IMR-90 (cell line): ENCODE results near the gene SNX21. TPM values are rescaled to one million over a fixed set of nuclear protein-coding genes. Genes with fewer than 3 reads are reported as not detected.

Source experiments
- ATAC-seq: fragments of 200-7000 bp; cut with Tn5 transposase; 2 replicates; pipeline ENCODE4 v1.9.1; 2020; ENCODE audit warnings: low read depth, mild to moderate bottlenecking, moderate library complexity
- BruUV-seq: library from RNA; stranded (reverse); fragments of 400-500 nt; replicated peaks from 2 replicates; lab custom pipeline; 2021; lab: Mats Ljungman, UMichigan
- CTCF ChIA-PET: fragments of 300-600 bp; formaldehyde crosslinking; extraction: SDS; loops from one replicate; lab custom pipeline; 2021; ENCODE audit warnings: antibody characterized with exemption; lab: Yijun Ruan, JAX
- POLR2A ChIA-PET: fragments of 300-600 bp; sonication (Branson Sonifier 250); formaldehyde crosslinking; loops from one replicate; lab custom pipeline; 2022; ENCODE audit warnings: antibody characterized with exemption; ENCODE audit not compliant: unreplicated experiment; lab: Charles Lee
- DNase-seq: peaks from one replicate; pipeline ENCODE4 v3.0.0; 2013
- H2AFZ ChIP-seq: replicated peaks from 2 replicates; pipeline ENCODE3; 2013; ENCODE audit warnings: low read length, mild to moderate bottlenecking; ENCODE audit not compliant: poor library complexity
- H2AK5ac ChIP-seq: 2 replicates; pipeline ENCODE4 v1.6.1; 2013; ENCODE audit warnings: low read depth, low read length, inconsistent platforms
- H2AK9ac ChIP-seq: replicated peaks from 2 replicates; pipeline ENCODE3; 2013; ENCODE audit warnings: mild to moderate bottlenecking, low read depth, low read length, moderate library complexity; ENCODE audit not compliant: poor library complexity
- H2BK120ac ChIP-seq: 2 replicates; pipeline ENCODE4 v1.6.1; 2013; ENCODE audit warnings: low read depth, low read length, inconsistent platforms
- H2BK15ac ChIP-seq: 3 replicates; pipeline ENCODE4 v1.6.1; 2013; ENCODE audit warnings: low read depth, low read length, inconsistent platforms
- H2BK20ac ChIP-seq: 2 replicates; pipeline ENCODE4 v1.6.1; 2013; ENCODE audit warnings: low read depth, mild to moderate bottlenecking, inconsistent platforms, low read length, moderate library complexity
- H2BK5ac ChIP-seq: 2 replicates; pipeline ENCODE4 v1.6.1; 2013; ENCODE audit warnings: mild to moderate bottlenecking, low read depth, low read length, inconsistent platforms; ENCODE audit not compliant: poor library complexity, severe bottlenecking
- H3K14ac ChIP-seq: replicated peaks from 2 replicates; pipeline ENCODE4 v1.6.1; 2013; ENCODE audit warnings: low read depth, low read length, inconsistent platforms
- H3K18ac ChIP-seq: 2 replicates; pipeline ENCODE4 v1.6.1; 2013; ENCODE audit warnings: low read depth, low read length, control low read depth
- H3K23ac ChIP-seq: 2 replicates; pipeline ENCODE4 v1.6.1; 2013; ENCODE audit warnings: low read depth, low read length, inconsistent platforms
- H3K27ac ChIP-seq: 2 replicates; pipeline ENCODE4 v1.5.1; 2013; ENCODE audit warnings: mild to moderate bottlenecking, control low read depth, low read length; ENCODE audit not compliant: insufficient read depth
- H3K27me3 ChIP-seq: 2 replicates; pipeline ENCODE4 v1.6.1; 2013; ENCODE audit warnings: low read length; ENCODE audit not compliant: control insufficient read depth, insufficient read depth
- H3K36me3 ChIP-seq: 2 replicates; pipeline ENCODE4 v1.6.1; 2013; ENCODE audit warnings: low read length, mixed read lengths; ENCODE audit not compliant: control insufficient read depth, insufficient read depth
- H3K4ac ChIP-seq: 2 replicates; pipeline ENCODE4 v1.6.1; 2013; ENCODE audit warnings: low read depth, low read length, inconsistent platforms
- H3K4me1 ChIP-seq: 2 replicates; pipeline ENCODE4 v1.6.1; 2013; ENCODE audit warnings: low read length, mixed read lengths; ENCODE audit not compliant: control insufficient read depth, insufficient read depth
- H3K4me2 ChIP-seq: 2 replicates; pipeline ENCODE4 v1.6.1; 2013; ENCODE audit warnings: low read depth, mild to moderate bottlenecking, control low read depth, low read length, moderate library complexity
- H3K4me3 ChIP-seq: 2 replicates; pipeline ENCODE4 v1.5.1; 2013; ENCODE audit warnings: low read depth, mild to moderate bottlenecking, control low read depth, low read length, moderate library complexity; ENCODE audit not compliant: insufficient read depth
- H3K56ac ChIP-seq: 2 replicates; pipeline ENCODE4 v1.6.1; 2013; ENCODE audit warnings: low read length, inconsistent platforms; ENCODE audit not compliant: insufficient read depth; ENCODE audit errors: extremely low read depth
- H3K79me1 ChIP-seq, 2 experiments: 2 replicates each; pipeline ENCODE4 v1.6.1; 2013; ENCODE audit warnings: low read length in 2 of 2, inconsistent platforms in 1 of 2, low read depth in 1 of 2
- H3K9ac ChIP-seq: 2 replicates; pipeline ENCODE4 v1.6.1; 2013; ENCODE audit warnings: low read depth, low read length, control low read depth
- H3K9me1 ChIP-seq: 2 replicates; pipeline ENCODE4 v1.6.1; 2013; ENCODE audit warnings: low read length, inconsistent platforms; ENCODE audit not compliant: insufficient read depth
- H3K9me3 ChIP-seq: 2 replicates; pipeline ENCODE4 v1.6.1; 2013; ENCODE audit warnings: low read length; ENCODE audit not compliant: control insufficient read depth, insufficient read depth
- H4K20me1 ChIP-seq: 2 replicates; pipeline ENCODE4 v1.6.1; 2013; ENCODE audit warnings: low read length, inconsistent platforms; ENCODE audit not compliant: insufficient read depth
- H4K5ac ChIP-seq: 2 replicates; pipeline ENCODE4 v1.6.1; 2013; ENCODE audit warnings: mild to moderate bottlenecking, low read depth, low read length, control low read depth
- H4K8ac ChIP-seq, 2 experiments: 2 replicates each; pipeline ENCODE4 v1.6.1; 2013; ENCODE audit warnings: low read depth in 2 of 2, low read length in 2 of 2, control low read depth in 1 of 2, inconsistent platforms in 1 of 2
- H4K91ac ChIP-seq: 2 replicates; pipeline ENCODE4 v1.6.1; 2013; ENCODE audit warnings: low read depth, low read length, inconsistent platforms; ENCODE audit not compliant: insufficient read depth
- FOS ChIP-seq: fragments of 150-350 bp; IDR thresholded peaks from 2 replicates; pipeline ENCODE4 v1.6.1; 2016; ENCODE audit warnings: low read depth, low read length
- RAD21 ChIP-seq: IDR thresholded peaks from 2 replicates; pipeline ENCODE4 v1.6.1; 2012; ENCODE audit warnings: low read length, improper control_type of control experiment
- SMC3 ChIP-seq: fragments of 150-350 bp; IDR thresholded peaks from 2 replicates; pipeline ENCODE4 v1.6.1; 2016; ENCODE audit warnings: low read depth, mild to moderate bottlenecking, antibody characterized with exemption, low read length, moderate library complexity
- WGBS, 2 experiments: methylation state at CpG; one replicate each; pipeline versions ENCODE4 v1.1.5 to v1.1.7; 2013; ENCODE audit warnings: missing lambda C conversion rate in 2 of 2; ENCODE audit not compliant: insufficient read length in 1 of 2; ENCODE audit errors: extremely low coverage in 2 of 2; 5-methylcytosine and 5-hydroxymethylcytosine counted together
- dilution Hi-C: fragments of 300-500 bp; cut with HindIII; formaldehyde crosslinking; loops from one replicate; pipeline ENCODE4 v1.14.3; 2018; ENCODE audit warnings: low sequenced_read_pairs; ENCODE audit not compliant: unreplicated experiment
- in situ Hi-C: fragments of 300-500 bp; cut with MboI; formaldehyde crosslinking; loops from 3 replicates; pipeline ENCODE4 v1.14.3; 2019; ENCODE audit warnings: low sequenced_read_pairs, inconsistent platforms, mixed read lengths
- intact Hi-C: fragments of 100-400 bp; cut with micrococcal nuclease; formaldehyde crosslinking; loops from 2 replicates; pipeline ENCODE4 v1.10.0; 2022
- polyA plus RNA-seq, 3 experiments: library from polyadenylated mRNA; depleted of rRNA; stranded (reverse); fragments of >200 nt; gene quantifications; 2 replicates each; pipeline ENCODE4 v1.2.3, GENCODE V29; 2012; ENCODE audit warnings: low replicate concordance in 1 of 3
- total RNA-seq: library from RNA; depleted of rRNA; stranded (reverse); fragments of >200 nt; gene quantifications from 2 replicates; pipeline ENCODE4 v1.2.3, GENCODE V29; 2012

SNX21 gene
- total and polyA plus RNA-seq, 2 of the 4 experiments (the other 2 are of a cell fraction) = 11.1 to 17.9 TPM

- in situ Hi-C loops = no loop called here
- no peaks in the 10 kb centered on the region for H3K27me3 ChIP-seq
These were observed 49.0 kb downstream of the SNX21 start for GRCh38 chr20:45882469-45883099.

More at GRCh38 chr20:45882469-45883099, 49.0 kb downstream of the SNX21 start:
- 82% methylated on average over 3 of the region's 4 CpGs; no CpG with 5 or more reads in 1 of the 2 experiments for WGBS, 2 experiments
- no peak for TF ChIP-seq RAD21
- no peak for TF ChIP-seq FOS
- no peak for TF ChIP-seq SMC3
- H2BK5ac ChIP-seq = no peak overlapping the region
- no peak for DNase-seq
- no peak overlapping the region for H3K27ac ChIP-seq
- intact Hi-C loops (no loop called here), dilution Hi-C loops (no loop called here)
- H3K14ac ChIP-seq = no peak overlapping the region
- no TSS peak for BruUV-seq
- H3K56ac ChIP-seq = no peak overlapping the region
- ChIA-PET CTCF (interaction anchor here (0.6 kb wide), 1 partner anchor 431 kb away, joined by 3 read pairs; no protein-coding TSS in a partner anchor), POLR2A (no interaction called here)
- no peak overlapping the region for H2BK20ac ChIP-seq
- peaks cover 4% of the 10 kb centered on the region for H3K9me1 ChIP-seq
- peaks cover 32% of the 10 kb centered on the region for H3K36me3 ChIP-seq
- ATAC-seq = no peak
- H2AFZ ChIP-seq = no peak overlapping the region
- H3K4me2 ChIP-seq = no peak overlapping the region
- H3K4me3 ChIP-seq = no peak overlapping the region
- no peak overlapping the region for H3K4ac ChIP-seq
- peaks cover 11 to 48% of the 10 kb centered on the region in 2 experiments; a peak in 3 of 4 replicates for H3K79me1 ChIP-seq
- H4K91ac ChIP-seq = no peak overlapping the region
- no peak overlapping the region for H4K8ac ChIP-seq
- no peak overlapping the region for H2BK120ac ChIP-seq
- no peak overlapping the region for H4K5ac ChIP-seq
- H3K9ac ChIP-seq = no peak overlapping the region
- no peak overlapping the region for H2AK9ac ChIP-seq
- no peak overlapping the region for H3K23ac ChIP-seq
- no peaks in the 10 kb centered on the region for H3K9me3 ChIP-seq
- no peaks in the 10 kb centered on the region; the same call in 1 of the 2 replicates for H4K20me1 ChIP-seq
- H3K18ac ChIP-seq = no peak overlapping the region
- no peak overlapping the region for H2BK15ac ChIP-seq
- no peak overlapping the region for H2AK5ac ChIP-seq
- peaks cover 2% of the 10 kb centered on the region; the same call in 1 of the 2 replicates for H3K4me1 ChIP-seq
